Peyer's patch (tissue), 4 donors: Measurements from ENCODE around the gene CRB2. TPM values are rescaled to one million over a fixed set of nuclear protein-coding genes. Genes with fewer than 3 reads are reported as not detected.

Source experiments
- DNase-seq, 3 donors: peaks; one replicate each; pipeline ENCODE4 v3.0.0-alpha.2; 2017 to 2019
- H3K27ac ChIP-seq, 4 donors: fragments of 200-600 bp; sonication (generic); one replicate each; pipeline ENCODE4 v1.5.1; 2016 to 2019
- H3K27me3 ChIP-seq, 2 donors: fragments of 200-600 bp; sonication (generic); one replicate each; pipeline ENCODE4 v1.5.1; 2019
- H3K36me3 ChIP-seq, 3 donors: fragments of 200-600 bp; sonication (generic); one replicate each; pipeline ENCODE4 v1.5.1; 2016 to 2019
- H3K4me1 ChIP-seq, 4 donors: fragments of 200-600 bp; sonication (generic); one replicate each; pipeline ENCODE4 v1.5.1; 2016 to 2019
- H3K4me3 ChIP-seq, 4 donors: fragments of 200-600 bp; sonication (generic); 1 replicate in 3 of 4; 2 replicates in 1 of 4; pipeline ENCODE4 v1.5.1; 2016 to 2019; ENCODE audit warnings: mild to moderate bottlenecking in 1 of 4
- H3K9me3 ChIP-seq, 4 donors: fragments of 200-600 bp; sonication (generic); one replicate each; pipeline ENCODE4 v1.5.1; 2016 to 2019; ENCODE audit warnings: mild to moderate bottlenecking in 1 of 4
- POLR2A ChIP-seq, 2 donors: fragments of 450-650 bp; IDR thresholded peaks; one replicate each; pipeline ENCODE4 v1.5.1; 2017; ENCODE audit warnings: antibody characterized with exemption in 2 of 2, mild to moderate bottlenecking in 2 of 2, moderate library complexity in 2 of 2
- total RNA-seq, 4 donors: library from RNA; depleted of rRNA; stranded (reverse); fragments of >200 nt; gene quantifications; one replicate each; pipeline ENCODE4 v1.1.0, GENCODE V29; 2016
- TF ChIP-seq, protein P1 (sequence below), 6 experiments: fragments of 450-650 bp in 4 of 6; fragments of 200-600 bp in 2 of 6; sonication (generic) in 1 of 6; IDR thresholded peaks; one replicate each; pipeline ENCODE4 v1.5.1; 2017 to 2019; ENCODE audit warnings: antibody characterized with exemption in 6 of 6, mild to moderate bottlenecking in 3 of 6, moderate library complexity in 1 of 6

CRB2 gene
- total RNA-seq, 4 donors from 2014 or later: 0.27 to 0.85 (median 0.83) TPM; not detected in 1

- Histone ChIP-seq H3K27ac (no peak overlapping the region), H3K9me3 (no peaks in the 10 kb centered on the region), H3K27me3 (no peaks in the 10 kb centered on the region), H3K36me3 (peaks cover 0 to 36% (median 0%) of the 10 kb centered on the region in 3 donors), H3K4me3 (no peak overlapping the region), H3K4me1 (no peaks in the 10 kb centered on the region)
- TF ChIP-seq POLR2A (IDR thresholded peaks at IDR 0.05): no peak
- TF ChIP-seq, protein P1, sequence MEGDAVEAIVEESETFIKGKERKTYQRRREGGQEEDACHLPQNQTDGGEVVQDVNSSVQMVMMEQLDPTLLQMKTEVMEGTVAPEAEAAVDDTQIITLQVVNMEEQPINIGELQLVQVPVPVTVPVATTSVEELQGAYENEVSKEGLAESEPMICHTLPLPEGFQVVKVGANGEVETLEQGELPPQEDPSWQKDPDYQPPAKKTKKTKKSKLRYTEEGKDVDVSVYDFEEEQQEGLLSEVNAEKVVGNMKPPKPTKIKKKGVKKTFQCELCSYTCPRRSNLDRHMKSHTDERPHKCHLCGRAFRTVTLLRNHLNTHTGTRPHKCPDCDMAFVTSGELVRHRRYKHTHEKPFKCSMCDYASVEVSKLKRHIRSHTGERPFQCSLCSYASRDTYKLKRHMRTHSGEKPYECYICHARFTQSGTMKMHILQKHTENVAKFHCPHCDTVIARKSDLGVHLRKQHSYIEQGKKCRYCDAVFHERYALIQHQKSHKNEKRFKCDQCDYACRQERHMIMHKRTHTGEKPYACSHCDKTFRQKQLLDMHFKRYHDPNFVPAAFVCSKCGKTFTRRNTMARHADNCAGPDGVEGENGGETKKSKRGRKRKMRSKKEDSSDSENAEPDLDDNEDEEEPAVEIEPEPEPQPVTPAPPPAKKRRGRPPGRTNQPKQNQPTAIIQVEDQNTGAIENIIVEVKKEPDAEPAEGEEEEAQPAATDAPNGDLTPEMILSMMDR (IDR thresholded peaks at IDR 0.05): no peak
- peak in 2 of 3 donors; percentile 33 to 42 for DNase-seq
These were observed 62.5 kb downstream of the CRB2 start for GRCh38 chr9:123418506-123418905.

- Histone ChIP-seq H3K9me3 (no peaks in the 10 kb centered on the region), H3K36me3 (peaks cover 0 to 41% (median 0%) of the 10 kb centered on the region in 3 donors), H3K4me3 (no peak overlapping the region), H3K4me1 (no peaks in the 10 kb centered on the region), H3K27ac (no peak overlapping the region), H3K27me3 (no peaks in the 10 kb centered on the region)
- peak in 2 of 3 donors; percentile 12 to 15 for DNase-seq
- TF ChIP-seq, protein P1 (IDR thresholded peaks at IDR 0.05): no peak
- TF ChIP-seq POLR2A (IDR thresholded peaks at IDR 0.05): no peak
These were observed 63.1 kb downstream of the CRB2 start for GRCh38 chr9:123419091-123419490.

GRCh38 chr9:123419721-123420591, 64.0 kb downstream of the CRB2 start:
- H3K27ac ChIP-seq: no peak overlapping the region
- DNase-seq: peak in 2 of 3 donors; percentile 36 to 40
- no peaks in the 10 kb centered on the region for H3K27me3 ChIP-seq
- no peaks in the 10 kb centered on the region for H3K9me3 ChIP-seq
- no peak overlapping the region for H3K4me3 ChIP-seq
- peaks cover 0 to 41% (median 0%) of the 10 kb centered on the region in 3 donors for H3K36me3 ChIP-seq
- TF ChIP-seq POLR2A (IDR thresholded peaks at IDR 0.05): no peak
- TF ChIP-seq, protein P1 (IDR thresholded peaks at IDR 0.05): no peak
- no peaks in the 10 kb centered on the region for H3K4me1 ChIP-seq

GRCh38 chr9:123420592-123421111, 64.7 kb downstream of the CRB2 start:
- Histone ChIP-seq H3K27me3 (no peaks in the 10 kb centered on the region), H3K9me3 (no peaks in the 10 kb centered on the region), H3K36me3 (peaks cover 0 to 41% (median 0%) of the 10 kb centered on the region in 3 donors), H3K4me1 (no peaks in the 10 kb centered on the region), H3K4me3 (no peak overlapping the region), H3K27ac (no peak overlapping the region)
- TF ChIP-seq, protein P1 (IDR thresholded peaks at IDR 0.05): no peak
- no peak for TF ChIP-seq POLR2A (IDR thresholded peaks at IDR 0.05)
- peak in 1 of 3 donors; percentile 36 for DNase-seq

DNA sequence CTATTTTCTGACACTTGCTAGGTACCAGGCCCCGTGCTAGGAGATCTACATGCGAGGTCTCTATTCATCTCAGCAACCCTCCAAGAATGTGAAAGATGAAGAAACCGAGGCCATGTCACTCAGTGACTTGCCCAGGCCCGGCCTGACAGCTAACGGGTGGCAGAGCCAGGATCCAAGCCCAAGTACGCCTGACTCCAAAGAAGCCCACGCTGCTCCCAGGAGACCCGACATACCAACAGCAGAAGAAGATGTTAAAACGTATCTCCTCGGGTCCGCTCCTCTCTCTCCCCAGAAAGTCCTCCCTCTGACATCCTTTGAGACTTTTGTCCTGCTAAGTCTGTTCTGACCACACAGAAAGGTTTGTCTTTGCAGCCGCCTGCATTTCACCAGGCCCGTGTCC, 65.2 kb downstream of the CRB2 start:
- H3K9me3 ChIP-seq: no peaks in the 10 kb centered on the region
- no peaks in the 10 kb centered on the region for H3K4me1 ChIP-seq
- TF ChIP-seq, protein P1 (IDR thresholded peaks at IDR 0.05): no peak
- no peak for TF ChIP-seq POLR2A (IDR thresholded peaks at IDR 0.05)
- H3K27me3 ChIP-seq: no peaks in the 10 kb centered on the region
- no peak overlapping the region for H3K4me3 ChIP-seq
- H3K27ac ChIP-seq: no peak overlapping the region
- DNase-seq: peak in 1 of 3 donors; percentile 4
- H3K36me3 ChIP-seq: peaks cover 0 to 41% (median 0%) of the 10 kb centered on the region in 3 donors
